NCI-H187 (cell line): Measurements from ENCODE around the gene ARHGAP4.

Source experiments
- DNase-seq, 2 experiments: peaks; one replicate each; lab custom pipeline; 2025; lab: John Stamatoyannopoulos, UW

ARHGAP4 gene

DNA sequence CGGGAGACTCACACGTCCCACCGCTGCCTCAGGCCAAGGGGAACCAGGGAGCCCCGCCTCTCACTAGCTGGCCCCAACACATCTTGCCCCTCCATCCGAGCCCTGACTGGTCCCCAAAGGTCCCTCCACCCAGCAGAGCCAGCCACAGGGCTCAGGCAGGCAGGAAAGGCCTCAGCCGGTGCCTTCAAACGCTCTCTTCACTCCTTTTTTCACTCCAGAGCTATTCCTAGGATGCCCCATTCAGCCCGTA lies 1.5 kb upstream of the ARHGAP4 start:
- DNase-seq = no peak

DNA sequence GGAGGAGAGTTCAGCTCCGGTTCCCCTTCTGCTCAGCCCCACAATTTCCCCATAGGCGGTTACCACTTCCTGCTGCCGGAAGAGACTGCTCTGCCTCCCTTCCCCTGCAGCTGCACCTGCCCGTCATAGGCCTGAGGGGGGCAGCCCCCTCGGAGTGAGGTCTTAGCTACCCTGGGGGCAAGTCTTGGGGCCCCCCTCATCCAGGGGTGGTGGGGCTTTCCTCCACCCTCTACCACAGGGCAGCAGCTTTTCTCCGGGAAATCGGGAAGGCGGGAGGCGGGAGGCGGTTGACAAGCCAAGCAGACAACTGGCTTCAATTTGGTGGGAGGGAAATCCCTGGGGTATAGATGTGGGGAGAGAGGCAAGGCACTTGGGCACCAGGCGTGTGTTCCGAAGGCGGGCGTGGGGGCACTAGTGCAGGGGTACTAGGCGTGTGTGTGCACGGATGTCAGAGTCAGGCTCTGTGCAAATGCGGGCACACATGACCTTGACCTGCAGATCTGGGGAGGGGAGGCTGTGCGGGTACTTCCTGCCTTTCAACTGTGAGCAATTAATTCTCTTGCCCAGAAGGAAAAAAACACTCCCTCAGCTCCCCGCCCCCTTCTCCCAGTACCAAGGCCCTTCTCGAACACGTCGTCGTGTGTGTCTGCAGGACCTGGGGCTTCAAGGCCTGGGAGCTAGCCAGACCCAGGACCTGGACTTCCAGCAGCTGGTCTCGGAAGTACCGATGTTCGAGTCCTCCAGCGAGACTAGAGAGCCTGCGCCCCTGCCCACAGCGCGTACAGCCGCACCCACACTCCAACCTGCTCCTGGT lies 1.0 kb upstream of the ARHGAP4 start:
- DNase-seq = no peak

DNA sequence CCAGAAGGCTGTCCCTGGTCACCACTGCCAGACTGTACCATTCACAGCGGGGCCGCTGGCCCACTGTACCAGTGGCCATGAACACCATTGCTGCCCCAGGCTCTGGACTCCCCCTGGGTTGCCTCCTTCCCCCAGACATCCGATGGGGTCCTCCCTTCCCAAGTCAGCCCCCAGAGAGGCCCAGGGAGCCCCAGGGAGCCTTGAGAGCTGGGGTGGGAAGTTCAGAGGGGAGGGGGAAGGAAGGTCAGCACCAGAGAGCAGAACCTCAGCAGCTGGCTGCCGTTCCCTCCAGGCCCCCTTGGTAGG lies 441 bp upstream of the ARHGAP4 start:
- no peak for DNase-seq

- no peak for DNase-seq
These were observed 701 bp downstream of the ARHGAP4 start for GRCh38 chrX:153925387-153925738.

GRCh38 chrX:153924149-153924861 lies 1.8 kb downstream of the ARHGAP4 start:
- no peak for DNase-seq

- DNase-seq = no peak
These were observed 2.9 kb downstream of the ARHGAP4 start for GRCh38 chrX:153922932-153923857.

- DNase-seq = no peak
These were observed 4.3 kb downstream of the ARHGAP4 start for GRCh38 chrX:153921511-153922446.

- DNase-seq = no peak
These were observed 5.0 kb downstream of the ARHGAP4 start for GRCh38 chrX:153921070-153921469.

DNA sequence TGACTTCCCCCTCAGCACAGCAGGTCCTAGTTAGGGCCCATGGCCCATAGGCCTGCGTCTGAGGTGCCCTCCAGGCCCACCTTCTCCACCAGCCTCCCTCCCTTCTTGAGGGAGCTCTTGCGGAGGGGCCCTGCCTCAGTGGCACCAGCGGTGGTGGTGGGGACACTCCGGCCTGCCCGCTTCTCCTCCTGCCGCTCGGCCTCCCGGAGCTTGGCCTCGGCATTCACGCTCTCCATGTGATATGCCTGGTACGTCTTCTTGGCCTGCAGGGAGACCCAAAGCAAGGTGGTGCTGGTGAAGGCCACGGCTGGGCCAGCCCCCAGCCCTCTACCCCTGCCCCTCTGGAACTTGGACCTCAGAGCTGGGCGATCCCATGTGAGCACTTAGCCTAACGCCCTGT lies 5.5 kb downstream of the ARHGAP4 start:
- no peak for DNase-seq

DNA sequence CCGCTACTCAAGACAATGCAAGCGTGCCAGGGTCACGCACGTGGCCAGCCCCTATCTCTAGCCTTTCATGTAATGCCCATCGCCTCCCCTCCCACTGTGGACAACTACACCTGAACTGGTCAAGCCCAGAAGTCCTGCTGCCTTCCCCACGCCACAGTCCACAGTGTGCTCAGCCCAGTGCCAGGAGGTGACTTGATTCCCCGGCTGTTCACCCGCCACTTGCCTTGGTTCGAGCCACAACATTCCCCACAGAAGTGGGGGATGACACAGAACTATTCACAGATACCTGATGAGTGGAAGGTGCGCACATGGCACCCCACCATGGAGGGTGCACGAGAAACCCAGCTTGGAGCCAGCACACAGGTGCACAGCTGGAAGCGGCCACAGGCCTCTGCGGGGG lies 6.8 kb downstream of the ARHGAP4 start:
- no peak for DNase-seq

- DNase-seq = no peak
These were observed 8.2 kb downstream of the ARHGAP4 start for GRCh38 chrX:153917869-153918268.

GRCh38 chrX:153913701-153914100 lies 12.4 kb downstream of the ARHGAP4 start:
- DNase-seq = no peak

DNA sequence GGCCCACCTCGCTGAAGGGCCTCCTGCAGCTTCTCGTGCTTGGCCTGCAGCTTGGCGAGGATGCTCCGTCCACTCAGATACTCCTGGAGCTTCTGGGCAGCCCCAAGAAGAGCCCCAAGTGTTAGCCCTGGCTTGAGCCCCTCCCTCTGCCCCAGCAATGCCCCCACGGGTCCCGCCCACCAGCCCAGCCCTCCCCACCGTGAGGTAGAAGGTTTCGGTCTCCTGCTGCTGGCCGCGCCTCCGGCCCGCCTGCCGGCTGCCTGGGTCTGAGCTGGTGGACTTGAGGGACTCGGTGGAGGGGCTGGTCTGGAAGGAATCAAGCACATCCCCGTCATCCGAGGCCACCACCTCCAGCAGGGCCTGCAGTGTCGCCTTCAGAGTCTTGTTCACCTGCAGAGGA lies 12.9 kb downstream of the ARHGAP4 start:
- DNase-seq = no peak

- no peak for DNase-seq
These were observed 14.3 kb downstream of the ARHGAP4 start for GRCh38 chrX:153911798-153912197.

GRCh38 chrX:153910446-153910845 lies 15.6 kb downstream of the ARHGAP4 start:
- DNase-seq = no peak

DNA sequence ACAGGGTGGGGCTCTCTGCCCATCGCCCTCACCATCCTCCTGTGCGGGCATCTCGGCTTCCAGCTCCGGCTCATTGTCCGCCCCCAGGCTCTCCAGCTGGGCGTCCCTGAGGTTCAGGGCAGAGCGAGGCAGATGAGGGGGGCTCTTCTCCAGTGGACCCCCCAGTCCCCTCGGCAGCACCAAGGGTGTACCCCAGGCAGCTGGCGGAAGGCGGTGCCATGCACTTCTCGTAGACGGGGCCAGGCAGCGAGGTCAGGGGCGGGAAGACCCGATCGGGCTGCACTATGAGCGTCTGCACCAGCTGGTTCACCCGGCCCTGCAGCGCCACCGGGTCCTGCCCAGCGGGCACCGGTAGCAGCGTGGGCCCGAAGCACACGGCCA lies 16.1 kb downstream of the ARHGAP4 start:
- no peak for DNase-seq

DNA sequence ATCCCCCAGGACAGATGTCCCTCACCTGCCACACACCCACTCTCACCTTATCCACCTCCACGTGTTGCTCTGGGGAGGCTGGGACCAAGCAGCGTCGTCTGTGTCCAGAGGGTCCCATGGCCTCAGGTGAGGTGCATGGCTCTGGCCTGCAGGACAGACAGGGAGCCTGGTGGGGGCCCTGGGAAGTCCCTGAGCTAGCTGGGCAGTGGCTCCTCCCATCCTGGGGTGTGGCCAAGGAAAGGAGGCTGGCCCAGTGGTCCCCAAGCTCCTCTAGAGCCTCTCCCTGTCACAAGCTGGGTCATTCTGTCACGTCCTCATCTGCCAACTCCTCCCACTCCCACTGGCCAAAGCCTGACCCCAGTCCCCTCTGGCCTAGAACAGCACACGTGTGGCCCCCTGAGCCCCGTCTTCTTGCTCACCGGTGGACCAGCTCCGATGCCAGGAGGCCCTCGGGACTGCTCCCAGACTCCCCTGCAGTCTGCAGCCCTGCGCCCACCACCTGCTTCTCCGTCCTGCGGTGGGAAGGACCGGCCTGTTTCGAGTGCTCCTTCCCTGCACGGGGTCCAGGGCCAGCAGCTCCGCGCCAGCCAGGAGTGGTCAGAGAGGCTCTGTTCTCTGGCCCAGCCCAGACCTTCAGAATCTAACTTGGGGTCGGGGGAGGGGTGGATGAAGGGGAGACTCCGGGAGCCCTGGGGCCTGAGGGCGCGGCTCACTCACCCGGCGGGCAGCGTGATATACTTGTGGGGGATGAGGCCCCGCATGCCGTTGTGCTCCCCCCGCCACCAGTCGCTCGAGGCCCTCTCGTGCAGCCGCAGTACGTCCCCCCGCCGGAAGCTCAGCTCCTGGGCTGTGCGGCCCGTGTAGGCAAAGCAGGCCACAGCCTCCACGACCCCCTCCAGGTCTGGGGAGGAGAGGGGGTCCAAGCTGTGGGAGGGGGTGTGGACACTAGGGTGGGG lies 16.8 kb downstream of the ARHGAP4 start:
- no peak for DNase-seq

DNA sequence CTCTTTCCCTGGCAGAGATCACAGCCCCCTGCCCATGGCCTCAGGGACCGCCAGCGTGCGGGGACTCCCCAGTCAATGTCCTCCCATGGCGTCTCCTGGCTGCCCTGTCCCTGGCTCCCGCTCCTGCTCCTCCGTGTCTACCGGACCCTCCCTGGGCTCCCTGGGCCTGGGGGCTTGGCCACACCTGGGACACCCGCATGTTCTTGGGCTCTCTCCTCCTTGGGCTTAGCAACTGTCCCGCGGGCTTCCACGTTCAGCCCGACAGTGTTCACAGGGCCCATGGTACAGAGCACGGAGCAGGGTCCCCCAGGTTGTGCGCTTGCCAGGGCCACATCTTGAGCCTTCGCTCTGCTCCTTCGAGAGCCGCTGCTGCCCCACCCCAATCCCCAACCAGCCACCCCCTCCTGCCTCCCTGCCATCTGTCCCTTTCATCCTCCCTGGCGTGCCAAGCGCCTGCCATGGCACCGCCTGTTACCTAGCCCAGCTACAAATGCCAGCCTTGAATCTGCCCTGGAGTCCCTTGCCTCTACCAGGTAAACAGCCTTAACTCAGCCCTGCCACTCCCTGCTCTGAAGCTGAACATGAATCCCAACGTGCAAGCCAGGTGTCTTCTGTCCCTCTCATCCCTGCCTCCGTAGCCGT lies 17.7 kb downstream of the ARHGAP4 start:
- DNase-seq = no peak

DNA sequence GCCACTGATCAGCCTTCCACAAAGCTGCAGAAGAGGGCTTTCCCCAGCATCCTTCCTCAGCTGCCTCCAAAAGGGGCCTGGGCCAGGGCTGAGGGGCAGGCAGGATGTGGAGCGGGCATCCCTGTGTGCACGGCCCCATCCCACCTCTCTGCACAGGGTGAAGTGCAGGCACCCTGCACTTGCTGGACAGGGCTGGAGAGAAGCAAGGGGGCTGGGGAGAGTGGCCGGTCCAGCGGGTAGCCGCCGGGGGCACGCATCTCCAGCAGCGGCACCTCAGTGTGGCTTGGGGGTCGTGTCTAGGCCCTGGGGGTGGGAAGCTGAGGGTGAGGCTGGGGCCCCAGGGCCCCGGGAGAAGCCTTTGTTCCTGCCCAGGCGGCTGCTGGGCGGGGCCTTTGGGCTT lies 18.6 kb downstream of the ARHGAP4 start:
- DNase-seq = no peak
